ENCODE measurements around the gene COX4I1.

The COX4I1 gene

GRCh38 chr16:85854935-85855334 lies 55.4 kb downstream of the COX4I1 start:
- H3K9me3 ChIP-seq (ENCODE audit: control insufficient read depth, low read length): no peaks in the 10 kb centered on the region
- no peaks in the 10 kb centered on the region for H3K36me3 ChIP-seq (ENCODE audit: control insufficient read depth, insufficient read depth, low read length)
- no peak overlapping the region for H3K4me3 ChIP-seq (ENCODE audit: insufficient read depth, low read depth, low read length, poor library complexity, severe bottlenecking)
- H3K4me1 ChIP-seq (ENCODE audit: control insufficient read depth, insufficient read depth, low read length, poor library complexity, severe bottlenecking): no peaks in the 10 kb centered on the region
- DNase-seq: no peak
- H3K27me3 ChIP-seq (replicated peaks; ENCODE audit: control insufficient read depth, insufficient read depth, low read length, poor library complexity, severe bottlenecking): no peaks in the 10 kb centered on the region
- H3K27ac ChIP-seq (ENCODE audit: insufficient read depth, low read length, poor library complexity, severe bottlenecking): no peak overlapping the region

GRCh38 chr16:85856079-85856478 lies 56.6 kb downstream of the COX4I1 start:
- Histone ChIP-seq H3K36me3 (ENCODE audit: control insufficient read depth, insufficient read depth, low read length) (no peaks in the 10 kb centered on the region), H3K27ac (ENCODE audit: insufficient read depth, low read length, poor library complexity, severe bottlenecking) (no peak overlapping the region), H3K27me3 (replicated peaks; ENCODE audit: control insufficient read depth, insufficient read depth, low read length, poor library complexity, severe bottlenecking) (no peaks in the 10 kb centered on the region), H3K4me1 (ENCODE audit: control insufficient read depth, insufficient read depth, low read length, poor library complexity, severe bottlenecking) (no peaks in the 10 kb centered on the region), H3K9me3 (ENCODE audit: control insufficient read depth, low read length) (no peaks in the 10 kb centered on the region), H3K4me3 (ENCODE audit: insufficient read depth, low read depth, low read length, poor library complexity, severe bottlenecking) (no peak overlapping the region)
- DNase-seq: no peak

- Histone ChIP-seq H3K27me3 (replicated peaks; ENCODE audit: control insufficient read depth, insufficient read depth, low read length, poor library complexity, severe bottlenecking) (no peaks in the 10 kb centered on the region), H3K9me3 (ENCODE audit: control insufficient read depth, low read length) (no peaks in the 10 kb centered on the region), H3K27ac (ENCODE audit: insufficient read depth, low read length, poor library complexity, severe bottlenecking) (no peak overlapping the region), H3K4me3 (ENCODE audit: insufficient read depth, low read depth, low read length, poor library complexity, severe bottlenecking) (no peak overlapping the region), H3K36me3 (ENCODE audit: control insufficient read depth, insufficient read depth, low read length) (no peaks in the 10 kb centered on the region), H3K4me1 (ENCODE audit: control insufficient read depth, insufficient read depth, low read length, poor library complexity, severe bottlenecking) (no peaks in the 10 kb centered on the region)
- no peak for DNase-seq
These were observed 57.1 kb downstream of the COX4I1 start for GRCh38 chr16:85856585-85856984.

All from effector memory CD4-positive, alpha-beta T cell (primary cell).